Hepatocyte (in vitro differentiated cells): ENCODE measurements around the gene UQCRFS1.

Source experiments
- CTCF ChIP-seq: fragments of 200-600 bp; sonication (generic); IDR thresholded peaks from 2 replicates; pipeline ENCODE4 v1.5.1; 2016; ENCODE audit warnings: antibody characterized with exemption, mild to moderate bottlenecking; ENCODE audit not compliant: poor library complexity
- EZH2 ChIP-seq: fragments of 200-600 bp; sonication (generic); IDR thresholded peaks from 2 replicates; pipeline ENCODE4 v1.6.1; 2016; ENCODE audit warnings: antibody characterized with exemption, mild to moderate bottlenecking, borderline replicate concordance
- EZH2phosphoT487 ChIP-seq: fragments of 200-600 bp; sonication (generic); IDR thresholded peaks from one replicate; pipeline ENCODE4 v1.6.1; 2018; ENCODE audit warnings: antibody characterized with exemption, mild to moderate bottlenecking, low read depth, moderate library complexity; ENCODE audit not compliant: unreplicated experiment, severe bottlenecking

- TF ChIP-seq CTCF (no peak), EZH2 (no peak), EZH2phosphoT487 (no peak)
Measured at GRCh38 chr19:29171525-29171924, 41.4 kb downstream of the UQCRFS1 start.
